Measurements from ENCODE around the gene ZACN. TPM values are rescaled to one million over a fixed set of nuclear protein-coding genes. Genes with fewer than 3 reads are reported as not detected.

ZACN gene
- total RNA-seq, 2 donors from 2014 or later, result not detected

DNA sequence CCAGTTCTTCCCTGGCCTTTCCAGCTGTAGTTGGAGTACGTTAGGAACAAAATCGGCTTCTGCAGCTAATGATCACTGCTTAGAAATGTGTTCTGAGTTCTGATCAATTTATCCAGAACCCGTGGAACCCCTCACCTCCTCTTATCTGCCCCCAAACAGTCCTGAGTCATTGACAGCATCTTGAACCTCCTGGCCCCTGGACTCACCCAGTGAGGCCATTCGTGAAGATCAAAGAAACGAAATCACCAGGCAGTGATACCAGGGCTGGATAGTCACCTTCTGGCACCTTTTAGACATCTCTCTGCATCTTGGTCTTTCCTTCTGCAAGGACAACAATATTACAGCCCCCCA, 41.7 kb downstream of the ZACN start:
- TF ChIP-seq, protein P1, sequence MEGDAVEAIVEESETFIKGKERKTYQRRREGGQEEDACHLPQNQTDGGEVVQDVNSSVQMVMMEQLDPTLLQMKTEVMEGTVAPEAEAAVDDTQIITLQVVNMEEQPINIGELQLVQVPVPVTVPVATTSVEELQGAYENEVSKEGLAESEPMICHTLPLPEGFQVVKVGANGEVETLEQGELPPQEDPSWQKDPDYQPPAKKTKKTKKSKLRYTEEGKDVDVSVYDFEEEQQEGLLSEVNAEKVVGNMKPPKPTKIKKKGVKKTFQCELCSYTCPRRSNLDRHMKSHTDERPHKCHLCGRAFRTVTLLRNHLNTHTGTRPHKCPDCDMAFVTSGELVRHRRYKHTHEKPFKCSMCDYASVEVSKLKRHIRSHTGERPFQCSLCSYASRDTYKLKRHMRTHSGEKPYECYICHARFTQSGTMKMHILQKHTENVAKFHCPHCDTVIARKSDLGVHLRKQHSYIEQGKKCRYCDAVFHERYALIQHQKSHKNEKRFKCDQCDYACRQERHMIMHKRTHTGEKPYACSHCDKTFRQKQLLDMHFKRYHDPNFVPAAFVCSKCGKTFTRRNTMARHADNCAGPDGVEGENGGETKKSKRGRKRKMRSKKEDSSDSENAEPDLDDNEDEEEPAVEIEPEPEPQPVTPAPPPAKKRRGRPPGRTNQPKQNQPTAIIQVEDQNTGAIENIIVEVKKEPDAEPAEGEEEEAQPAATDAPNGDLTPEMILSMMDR (IDR thresholded peaks at IDR 0.05), result no peak
- no peak for TF ChIP-seq POLR2A (IDR thresholded peaks at IDR 0.05)
- WGBS, 2 donors, result 84 to 100% methylated on average over 2 to 5 of the region's 5 CpGs
- ATAC-seq (no peak), DNase-seq (no peak)
- Histone ChIP-seq H3K27me3 (peaks cover 0 to 4% of the 10 kb centered on the region in 2 donors), H3K4me1 (peaks cover 12% of the 10 kb centered on the region), H3K27ac (no peak overlapping the region), H3K36me3 (replicated peaks in 1 of 2; ENCODE audit: insufficient read depth in 1 of 2, low read depth in 2 of 2) (no peaks in the 10 kb centered on the region), H3K4me3 (no peak overlapping the region), H3K9me3 (no peaks in the 10 kb centered on the region)
- intact Hi-C loops (cut with DNase I), result loop anchor here (5.0 kb wide), 1 partner anchor 162 kb away; no protein-coding TSS in a partner anchor

DNA sequence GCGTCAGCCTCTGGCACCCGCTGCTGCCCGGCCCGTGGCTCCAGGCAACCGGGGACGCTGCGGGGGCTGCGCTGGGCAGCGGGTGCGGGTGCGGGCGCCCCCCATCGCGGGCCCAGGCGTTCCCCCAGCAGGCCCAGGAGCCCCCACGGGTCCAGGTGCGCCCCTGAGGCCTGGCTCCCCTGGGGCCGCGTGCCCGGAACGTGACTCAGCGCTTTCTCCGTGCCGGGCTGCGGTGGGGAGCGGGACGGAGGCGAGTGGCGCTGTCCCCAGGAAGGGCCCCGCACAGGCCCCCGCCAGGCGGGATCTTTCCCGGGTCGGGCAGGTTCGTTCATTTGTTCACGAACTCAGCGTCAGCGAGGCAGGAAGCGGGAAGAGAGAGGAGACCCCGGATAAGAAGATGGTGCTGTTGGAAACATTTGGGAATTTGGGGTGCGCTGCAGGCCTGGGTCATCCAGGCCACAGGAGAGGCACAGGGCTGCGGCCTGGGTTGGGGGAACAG, 43.0 kb downstream of the ZACN start:
- DNase-seq (peak in 1 of 4 donors; percentile 48), ATAC-seq (peak; percentile 43)
- intact Hi-C loops (cut with DNase I), result loop anchor here (5.0 kb wide), 1 partner anchor 160 kb away; no protein-coding TSS in a partner anchor
- Histone ChIP-seq H3K9me3 (no peaks in the 10 kb centered on the region), H3K27ac (no peak overlapping the region), H3K4me3 (no peak overlapping the region), H3K27me3 (peaks cover 0 to 4% of the 10 kb centered on the region in 2 donors), H3K4me1 (peaks cover 12% of the 10 kb centered on the region), H3K36me3 (replicated peaks in 1 of 2; ENCODE audit: insufficient read depth in 1 of 2, low read depth in 2 of 2) (no peaks in the 10 kb centered on the region)
- TF ChIP-seq POLR2A (IDR thresholded peaks at IDR 0.05), result no peak
- TF ChIP-seq, protein P1 (IDR thresholded peaks at IDR 0.05), result no peak
- WGBS, 2 donors, result 43 to 59% methylated on average over 16 to 31 of the region's 42 CpGs

DNA sequence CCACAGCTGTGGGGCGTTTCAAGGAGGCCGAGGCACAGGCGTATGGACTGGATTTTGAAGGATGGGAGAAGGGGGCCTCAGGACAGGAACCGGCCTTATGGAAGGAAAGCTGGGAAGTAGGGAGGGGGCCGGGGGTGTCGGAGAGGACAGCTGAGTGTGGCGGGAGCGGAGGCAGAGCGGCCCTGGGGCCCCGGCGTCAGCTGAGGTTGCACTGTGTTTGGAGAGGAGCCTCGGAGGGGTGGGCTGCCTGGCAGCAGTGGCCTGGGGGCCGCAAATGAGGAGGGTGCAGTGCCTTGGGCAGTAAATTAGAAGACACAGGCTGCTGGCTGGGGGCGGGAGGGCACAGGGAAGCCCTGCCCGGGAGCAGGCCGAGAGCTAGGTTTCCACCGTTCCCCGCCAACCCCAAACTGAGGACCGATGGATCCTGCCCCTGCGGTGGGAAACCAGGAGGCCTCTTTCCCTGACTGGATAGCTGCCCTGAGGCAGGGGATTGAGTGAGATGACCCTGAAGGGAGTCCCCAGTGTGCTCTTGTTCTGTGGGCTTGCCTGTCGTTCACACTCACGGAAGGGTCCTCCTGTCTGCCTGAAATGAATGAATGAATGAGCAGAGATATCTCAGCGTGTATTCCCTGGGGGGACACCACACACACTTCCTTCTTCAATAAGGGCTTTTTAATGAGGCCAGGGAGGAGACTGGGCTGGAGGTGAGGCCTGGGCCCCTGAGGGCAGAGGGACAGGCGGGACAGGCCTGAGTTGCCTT, 43.6 kb downstream of the ZACN start:
- no peaks in the 10 kb centered on the region for H3K36me3 ChIP-seq (replicated peaks in 1 of 2; ENCODE audit: insufficient read depth in 1 of 2, low read depth in 2 of 2)
- TF ChIP-seq, protein P1 (IDR thresholded peaks at IDR 0.05), result no peak
- no peak for TF ChIP-seq POLR2A (IDR thresholded peaks at IDR 0.05)
- H3K9me3 ChIP-seq, result no peaks in the 10 kb centered on the region
- H3K27ac ChIP-seq, result no peak overlapping the region
- no peak overlapping the region for H3K4me3 ChIP-seq
- peaks cover 12% of the 10 kb centered on the region for H3K4me1 ChIP-seq
- ATAC-seq (no peak), DNase-seq (no peak)
- H3K27me3 ChIP-seq, result peaks cover 0 to 4% of the 10 kb centered on the region in 2 donors
- intact Hi-C loops (cut with DNase I), result loop anchor here (5.0 kb wide), 1 partner anchor 160 kb away; no protein-coding TSS in a partner anchor
- 86 to 89% methylated on average over 18 to 22 of the region's 24 CpGs for WGBS, 2 donors

DNA sequence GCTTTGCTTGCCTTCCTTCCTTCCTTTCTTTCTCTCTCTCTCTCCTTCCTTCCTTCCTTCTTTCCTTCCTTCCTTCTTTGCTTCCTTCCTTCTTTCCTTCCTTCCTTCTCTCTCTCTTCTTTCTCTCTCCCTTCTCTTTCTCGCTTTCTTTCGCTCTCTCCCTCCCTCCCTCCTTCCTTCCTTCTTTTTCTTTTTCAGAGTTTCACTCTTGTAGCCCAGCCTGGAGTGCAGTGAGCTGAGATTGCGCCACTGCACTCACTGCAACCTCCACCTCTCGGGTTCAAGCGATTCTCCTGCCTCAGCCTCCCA, 44.2 kb downstream of the ZACN start:
- Histone ChIP-seq H3K36me3 (replicated peaks in 1 of 2; ENCODE audit: insufficient read depth in 1 of 2, low read depth in 2 of 2) (no peaks in the 10 kb centered on the region), H3K4me1 (peaks cover 12% of the 10 kb centered on the region), H3K4me3 (no peak overlapping the region), H3K9me3 (no peaks in the 10 kb centered on the region), H3K27ac (no peak overlapping the region), H3K27me3 (peaks cover 0 to 4% of the 10 kb centered on the region in 2 donors)
- no peak for TF ChIP-seq POLR2A (IDR thresholded peaks at IDR 0.05)
- TF ChIP-seq, protein P1 (IDR thresholded peaks at IDR 0.05), result no peak
- intact Hi-C loops (cut with DNase I), result loop anchor here (5.0 kb wide), 1 partner anchor 159 kb away; no protein-coding TSS in a partner anchor
- WGBS, 2 donors, result 72 to 80% methylated on average over 5 of the region's 5 CpGs
- ATAC-seq, result no peak
- no peak for DNase-seq
